Measurements from ENCODE around the gene RFX2.

Gene RFX2

DNA sequence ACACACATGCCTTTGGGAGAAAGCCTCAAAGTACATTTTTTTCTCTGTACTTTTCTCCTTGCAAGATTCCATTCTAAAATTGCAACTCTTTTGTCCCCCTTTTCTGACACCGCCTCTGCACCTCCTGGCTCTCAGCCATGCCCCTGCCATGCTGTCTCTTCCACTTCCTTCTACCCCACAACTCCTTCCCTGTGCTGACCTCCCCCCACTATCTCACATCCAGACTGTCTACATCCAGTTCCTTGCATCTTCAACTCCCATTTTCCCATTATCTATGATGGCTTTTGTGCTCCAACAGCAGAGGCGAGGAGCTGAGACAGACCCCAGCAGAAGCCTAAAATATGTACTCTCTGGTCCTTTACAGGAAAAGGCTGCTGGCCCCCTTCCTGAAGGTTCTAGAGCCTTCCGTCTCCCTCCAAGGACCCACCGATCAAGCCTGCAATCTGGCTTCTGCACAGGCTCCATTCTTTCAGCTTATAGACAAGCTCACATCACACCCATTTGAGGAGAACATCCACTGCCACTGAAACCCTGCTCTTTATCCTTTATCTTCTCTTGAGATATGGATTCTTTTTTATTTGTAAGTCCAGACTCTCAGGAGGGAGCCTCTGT, 50.2 kb downstream of the RFX2 start:
- no peak for DNase-seq (ENCODE audit: low read depth)

- DNase-seq (ENCODE audit: low read depth) = no peak
These were observed 50.8 kb downstream of the RFX2 start for GRCh38 chr19:6059396-6059947.

DNA sequence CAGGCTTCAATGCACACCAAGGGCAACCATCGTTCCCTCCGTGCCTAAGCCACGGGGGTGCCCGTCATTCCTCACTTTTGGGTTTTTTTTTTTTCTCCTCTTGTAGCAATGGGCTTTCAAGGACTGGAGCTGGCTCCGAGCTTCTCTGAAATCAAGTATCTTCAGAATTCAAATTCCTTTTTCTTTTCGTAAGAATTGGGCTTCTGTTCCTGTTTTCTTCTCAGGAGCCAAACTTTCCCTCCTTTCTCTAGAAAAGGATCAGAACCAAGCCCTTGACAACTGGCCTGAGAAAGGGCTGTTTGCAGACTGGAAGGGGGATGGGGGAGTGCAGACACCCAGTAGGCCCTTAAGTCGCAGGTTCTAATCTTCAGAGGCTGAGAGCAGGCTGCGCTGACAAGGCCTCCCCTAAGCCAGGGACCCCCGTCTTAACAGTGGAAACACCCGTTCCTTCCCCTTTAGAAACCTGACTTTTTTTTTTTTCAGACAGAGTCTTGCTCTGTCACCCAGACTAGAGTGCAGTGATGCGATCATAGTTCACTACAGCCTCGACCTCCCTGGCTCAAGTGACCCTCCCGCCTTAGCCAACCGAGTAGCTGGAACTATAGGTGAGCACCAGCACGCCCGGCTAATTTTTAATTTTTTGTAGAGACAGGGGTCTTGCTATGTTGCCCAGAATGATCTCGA, 51.6 kb downstream of the RFX2 start:
- DNase-seq (ENCODE audit: low read depth) = no peak

DNA sequence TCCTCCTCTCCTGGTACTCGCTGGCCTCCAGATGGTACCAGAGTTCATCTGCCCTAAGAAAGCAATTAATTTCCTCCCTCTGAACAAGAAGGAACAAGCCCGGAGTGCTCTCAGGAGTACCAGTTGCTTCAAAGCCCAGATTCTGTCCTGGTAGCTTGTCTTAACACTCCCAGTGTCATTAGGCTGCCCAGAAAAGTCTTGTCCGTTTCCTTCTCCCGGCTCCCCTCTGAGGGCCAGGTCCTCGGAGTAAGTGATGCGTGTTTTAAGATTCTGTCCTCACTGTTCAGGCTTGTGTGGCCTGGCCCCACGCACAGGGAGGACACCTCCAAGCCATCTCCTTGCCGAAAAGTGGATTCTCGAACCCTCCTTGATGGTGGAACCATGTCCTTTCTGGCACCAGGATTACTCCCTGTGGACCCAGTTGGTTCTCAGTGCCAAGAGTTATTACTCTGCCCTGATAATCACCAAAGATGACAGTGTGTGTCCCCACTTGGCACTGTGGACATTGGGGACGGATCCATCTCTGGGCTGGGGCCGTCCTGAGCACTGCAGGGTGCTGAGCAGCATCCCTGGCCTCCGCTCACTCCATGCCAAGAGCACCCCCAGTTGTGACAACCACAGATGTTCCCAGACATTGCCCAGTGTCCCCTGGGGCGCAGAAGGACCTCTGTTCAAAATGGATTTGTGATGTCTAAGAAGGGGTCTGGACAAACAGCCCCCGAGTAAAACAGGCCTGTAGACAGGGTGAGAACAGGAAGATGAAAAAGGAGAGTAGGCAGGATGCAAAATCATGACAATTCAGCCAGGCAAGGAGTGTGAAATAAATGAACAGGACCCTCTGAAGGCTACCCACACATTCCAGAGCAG, 52.4 kb downstream of the RFX2 start:
- no peak for DNase-seq (ENCODE audit: low read depth)

GRCh38 chr19:6056801-6057650, 53.3 kb downstream of the RFX2 start:
- DNase-seq (ENCODE audit: low read depth) = no peak

DNA sequence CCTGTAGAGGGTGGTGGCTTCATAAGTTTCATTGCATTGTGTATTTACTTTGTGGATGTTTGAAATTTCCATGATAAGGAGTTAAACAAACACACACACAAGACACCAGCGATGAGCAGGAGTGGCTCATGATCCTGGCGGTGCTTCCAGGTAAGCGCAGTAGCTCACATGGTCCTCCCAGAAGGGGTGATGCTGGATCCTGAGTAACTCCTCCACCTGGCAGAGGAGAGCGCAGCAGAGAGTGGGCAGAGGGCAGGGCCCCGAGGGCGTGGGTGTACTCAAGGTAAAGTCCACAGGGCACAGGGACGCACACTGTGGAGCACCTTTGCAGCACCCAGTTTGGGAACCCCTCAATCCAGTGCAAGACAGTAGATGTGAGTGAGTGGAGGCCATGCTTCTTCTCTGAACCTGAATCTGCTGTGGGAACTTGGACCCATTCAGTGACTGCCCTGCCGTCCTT, 54.0 kb downstream of the RFX2 start:
- DNase-seq (ENCODE audit: low read depth) = no peak

GRCh38 chr19:6055013-6055795, 55.1 kb downstream of the RFX2 start:
- no peak for DNase-seq (ENCODE audit: low read depth)

DNA sequence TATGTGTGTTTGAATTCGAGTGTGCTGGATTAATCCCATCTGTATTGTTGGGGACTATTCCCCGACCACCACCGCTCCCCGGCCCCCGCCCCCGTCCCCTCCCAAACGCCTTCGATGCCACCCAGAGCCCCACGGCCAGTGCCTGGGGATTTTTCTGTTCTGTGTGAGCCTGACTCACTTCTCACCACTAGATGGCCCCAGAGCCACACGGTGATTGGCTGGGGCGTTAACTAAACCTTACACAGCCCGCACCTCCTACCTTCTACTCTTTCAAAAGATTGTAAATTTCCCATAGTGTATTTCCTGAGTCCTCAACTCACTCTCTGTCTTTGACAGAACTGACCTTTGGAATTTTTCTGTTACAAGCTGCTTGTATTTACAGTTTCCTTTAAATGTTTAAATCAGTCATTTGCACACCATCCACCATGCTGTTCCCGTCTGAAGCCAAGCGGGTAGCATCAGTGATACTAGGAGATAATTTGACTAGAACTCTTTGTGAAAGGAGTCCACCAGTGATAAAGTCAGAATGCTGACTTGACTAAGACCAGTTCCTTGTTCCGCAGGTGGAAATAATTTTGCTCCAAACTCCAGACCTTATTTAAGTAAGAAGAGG, 61.4 kb downstream of the RFX2 start:
- peak; percentile 68 for DNase-seq (ENCODE audit: low read depth)

DNA sequence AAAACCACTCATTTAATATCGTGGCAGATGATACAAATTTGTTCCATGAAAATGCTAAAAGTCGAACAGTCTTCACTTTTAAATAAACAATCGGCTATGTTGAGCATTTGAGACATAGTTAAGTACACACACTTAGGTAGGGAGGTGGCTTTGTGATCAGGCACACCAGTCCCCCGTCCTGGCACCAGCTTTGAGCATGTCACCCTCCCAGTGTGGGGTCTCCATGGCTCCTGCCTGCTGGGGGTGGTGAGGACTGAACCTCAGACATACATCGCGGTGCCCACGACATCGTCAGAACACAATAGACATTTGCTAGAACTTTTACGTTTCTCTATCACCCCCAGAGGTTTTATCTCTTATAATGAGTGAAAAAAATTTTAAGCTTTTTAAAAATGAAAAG, 62.0 kb downstream of the RFX2 start:
- DNase-seq (ENCODE audit: low read depth) = no peak

GRCh38 chr19:6047741-6048251, 62.5 kb downstream of the RFX2 start:
- no peak for DNase-seq (ENCODE audit: low read depth)

GRCh38 chr19:6047256-6047655, 63.0 kb downstream of the RFX2 start:
- DNase-seq (ENCODE audit: low read depth) = no peak

- DNase-seq (ENCODE audit: low read depth) = no peak
These were observed 65.2 kb downstream of the RFX2 start for GRCh38 chr19:6045108-6045507.

GRCh38 chr19:6044056-6044805, 66.1 kb downstream of the RFX2 start:
- DNase-seq (ENCODE audit: low read depth) = no peak

DNA sequence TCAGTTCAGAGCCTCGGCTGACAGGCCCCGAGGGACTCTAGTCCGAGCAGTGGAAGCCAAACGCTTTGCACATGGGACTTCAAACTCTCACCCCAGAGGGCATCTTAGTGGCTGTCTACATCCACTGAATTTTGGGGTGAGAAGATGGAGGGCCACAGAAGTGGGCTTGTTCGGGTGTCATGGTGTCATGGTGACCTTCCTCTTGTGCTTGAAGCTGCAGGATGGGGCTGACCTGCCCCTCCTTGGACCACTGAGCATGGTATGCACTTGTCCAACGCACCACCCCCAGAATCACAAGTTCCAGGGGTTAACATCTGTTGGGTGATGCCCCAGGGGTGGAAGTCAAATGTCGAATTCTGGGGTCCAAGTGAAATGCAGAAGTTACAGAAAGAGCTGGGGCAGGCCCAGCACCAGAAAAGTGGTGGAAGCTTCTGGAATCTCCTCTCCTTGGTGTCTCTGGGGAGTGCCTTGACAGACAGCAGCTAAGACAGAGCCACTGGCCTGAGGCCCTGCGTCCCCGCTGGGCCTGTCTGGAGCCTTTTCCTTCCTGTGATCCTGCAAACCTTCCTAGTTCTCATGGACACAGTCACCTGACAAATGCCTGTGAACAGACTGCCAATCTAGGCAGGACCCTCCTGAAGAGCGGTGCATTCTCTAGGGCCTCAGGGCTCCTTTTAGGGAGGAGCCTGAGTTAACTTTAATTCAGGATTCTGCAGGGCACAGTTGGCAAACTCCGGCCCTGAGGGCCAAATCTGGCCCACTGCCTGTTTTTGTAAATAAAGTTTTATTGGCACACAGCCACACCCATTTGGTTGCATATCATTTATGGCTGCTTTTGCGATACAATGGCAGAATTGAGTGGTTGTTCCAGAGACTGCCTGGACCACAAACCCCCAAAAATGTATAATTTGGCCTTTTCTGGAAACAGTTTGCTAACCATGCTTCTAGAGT, 67.2 kb downstream of the RFX2 start:
- no peak for DNase-seq (ENCODE audit: low read depth)

DNA sequence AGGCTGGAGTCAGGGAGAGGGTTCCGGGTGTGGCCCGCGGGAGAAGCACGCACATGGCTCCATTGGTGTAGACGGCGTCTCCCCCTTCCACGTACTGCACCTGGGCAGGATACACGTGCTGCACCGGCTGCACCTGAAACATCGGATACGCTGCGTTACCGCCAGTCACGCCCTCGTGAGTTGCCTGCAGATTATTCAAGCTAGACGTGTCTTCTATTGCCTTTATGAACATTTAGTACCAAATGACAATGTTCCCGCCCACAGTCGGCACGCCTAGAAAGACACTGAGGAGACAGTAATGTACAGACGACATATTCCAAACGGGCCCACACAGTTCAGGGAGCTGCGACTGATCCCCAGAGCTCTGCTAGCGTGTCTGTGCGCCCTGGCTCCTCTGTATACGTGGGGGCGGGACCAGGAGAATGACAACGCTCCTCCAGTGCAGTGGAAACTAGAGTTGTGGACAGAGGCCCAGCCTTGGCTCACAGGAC, 68.3 kb downstream of the RFX2 start:
- DNase-seq (ENCODE audit: low read depth) = no peak

- DNase-seq (ENCODE audit: low read depth) = no peak
These were observed 69.2 kb downstream of the RFX2 start for GRCh38 chr19:6041071-6041470.

DNA sequence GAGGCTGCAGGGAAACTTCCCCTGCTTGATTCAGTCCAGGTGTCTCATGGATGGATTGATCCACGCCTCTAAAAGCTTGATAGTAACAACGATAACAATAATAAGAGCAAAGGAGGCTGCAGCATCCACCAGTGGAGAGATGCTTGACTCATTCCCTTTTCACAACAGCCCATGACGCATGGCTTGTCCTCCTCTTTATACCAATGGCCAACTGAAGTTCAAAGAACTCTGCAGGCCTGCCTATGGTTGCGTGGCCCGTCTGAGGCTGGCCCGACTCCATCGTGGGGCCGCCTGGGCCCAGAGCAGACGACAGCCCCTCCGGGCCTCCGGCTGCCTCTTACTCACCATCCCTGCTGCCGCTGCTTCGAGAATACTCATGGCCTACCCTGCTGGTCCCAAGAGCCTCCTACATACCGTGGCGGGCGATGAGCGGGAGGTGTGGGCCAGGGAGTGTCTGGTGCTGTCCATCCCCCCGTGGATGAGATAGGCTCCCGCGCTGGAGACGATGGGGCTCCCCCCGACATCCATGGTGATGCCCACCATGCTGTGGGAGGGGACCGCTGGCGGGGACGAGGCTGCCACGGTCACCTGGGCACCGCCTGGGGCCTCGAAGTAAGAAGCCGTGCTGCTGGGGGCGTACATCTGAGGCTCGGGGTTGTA, 70.6 kb downstream of the RFX2 start:
- DNase-seq (ENCODE audit: low read depth) = no peak
